Sigmoid colon (tissue), 7 donors: ENCODE data around the gene NYNRIN. TPM values are rescaled to one million over a fixed set of nuclear protein-coding genes. Genes with fewer than 3 reads are reported as not detected.

Experiments
- DNase-seq: peaks from one replicate; pipeline ENCODE4 v3.0.0-alpha.2; 2019
- H3K27ac ChIP-seq, 4 donors: fragments of 200-600 bp; sonication (generic); one replicate each; pipeline ENCODE4 v1.5.1; 2016 to 2019; ENCODE audit warnings: mild to moderate bottlenecking in 1 of 4
- H3K27me3 ChIP-seq, 3 donors: fragments of 200-600 bp; sonication (generic); one replicate each; pipeline ENCODE4 v1.5.1; 2019; ENCODE audit warnings: mild to moderate bottlenecking in 1 of 3
- H3K36me3 ChIP-seq, 4 donors: fragments of 200-600 bp; sonication (generic); one replicate each; pipeline ENCODE4 v1.5.1; 2016 to 2019
- H3K4me1 ChIP-seq, 4 donors: fragments of 200-600 bp; sonication (generic); one replicate each; pipeline ENCODE4 v1.5.1; 2017 to 2019
- H3K4me3 ChIP-seq, 4 donors: fragments of 200-600 bp; sonication (generic); one replicate each; pipeline ENCODE4 v1.5.1; 2017 to 2019; ENCODE audit warnings: mild to moderate bottlenecking in 2 of 4, moderate library complexity in 1 of 4
- H3K9me3 ChIP-seq, 4 donors: fragments of 200-600 bp in 3 of 4; sonication (generic) in 3 of 4; one replicate each; pipeline versions ENCODE4 v1.5.1 to v1.6.1; 2013 to 2019
- CTCF ChIP-seq, 4 experiments: fragments of 450-650 bp in 3 of 4; fragments of 200-600 bp in 1 of 4; IDR thresholded peaks; one replicate each; pipeline ENCODE4 v1.5.1; 2016 to 2019; ENCODE audit warnings: antibody characterized with exemption in 4 of 4, mild to moderate bottlenecking in 3 of 4, moderate library complexity in 2 of 4
- EP300 ChIP-seq, 4 donors: sonication (generic); formaldehyde crosslinking; IDR thresholded peaks; one replicate each; pipeline ENCODE4 v1.6.1; 2017; ENCODE audit warnings: antibody characterized with exemption in 4 of 4
- POLR2A ChIP-seq, 2 donors: fragments of 450-650 bp; IDR thresholded peaks; one replicate each; pipeline ENCODE4 v1.6.1; 2016; ENCODE audit warnings: antibody characterized with exemption in 2 of 2, mild to moderate bottlenecking in 2 of 2, moderate library complexity in 2 of 2
- POLR2AphosphoS5 ChIP-seq, 4 donors: sonication (generic); formaldehyde crosslinking; IDR thresholded peaks; one replicate each; pipeline ENCODE4 v1.6.1; 2017; ENCODE audit warnings: antibody characterized with exemption in 4 of 4
- WGBS, 2 donors: extraction: QIAGEN DNeasy Blood & Tissue Kit; methylation state at CpG; one replicate each; pipeline ENCODE4 v1.1.7; 2013; 5-methylcytosine and 5-hydroxymethylcytosine counted together
- intact Hi-C: fragments of 100-400 bp; cut with DNase I; formaldehyde crosslinking; loops from one replicate; pipeline ENCODE4 v1.15.1; 2023
- polyA plus RNA-seq, 3 donors: library from polyadenylated mRNA; stranded (reverse); fragments of 200-250 nt; gene quantifications; one replicate each; pipeline ENCODE4 v1.2.3, GENCODE V29; 2013
- total RNA-seq, 4 donors: library from RNA; depleted of rRNA; stranded (reverse); fragments of >200 nt; gene quantifications; one replicate each; pipeline ENCODE4 v1.1.0, GENCODE V29; 2016
- donor health status: healthy with polysubstance abuse.
- donor health status: Bipolar disorder and iron deficiency.
- donor health status: healthy.

The NYNRIN gene
- total and polyA plus RNA-seq, 7 donors: 0.60 to 17.4 (median 6.8) TPM

- Histone ChIP-seq H3K36me3 (peaks cover 10 to 37% (median 22%) of the 10 kb centered on the region in 4 donors), H3K27me3 (no peaks in the 10 kb centered on the region), H3K4me3 (no peak overlapping the region), H3K4me1 (peaks cover 0 to 10% (median 5%) of the 10 kb centered on the region in 4 donors), H3K27ac (no peak overlapping the region), H3K9me3 (no peaks in the 10 kb centered on the region)
- no peak for DNase-seq
- WGBS, 2 donors: 89 to 92% methylated on average over 3 of the region's 3 CpGs
- TF ChIP-seq POLR2A (IDR thresholded peaks at IDR 0.05) (no peak), POLR2AphosphoS5 (IDR thresholded peaks at IDR 0.05) (peak in 1 of 4 donors; percentile 3), CTCF (IDR thresholded peaks at IDR 0.05) (no peak), EP300 (IDR thresholded peaks at IDR 0.05) (no peak)
- intact Hi-C loops: no loop called here
Measured at GRCh38 chr14:24378327-24378726, 20.5 kb upstream of the NYNRIN start.

- no peaks in the 10 kb centered on the region for H3K27me3 ChIP-seq
- H3K4me3 ChIP-seq: no peak overlapping the region
- intact Hi-C loops: no loop called here
- H3K4me1 ChIP-seq: peaks cover 0 to 10% (median 5%) of the 10 kb centered on the region in 4 donors
- peaks cover under 1 to 28% (median 13%) of the 10 kb centered on the region in 4 donors for H3K36me3 ChIP-seq
- no peak for DNase-seq
- H3K27ac ChIP-seq: no peak overlapping the region
- TF ChIP-seq EP300 (IDR thresholded peaks at IDR 0.05) (no peak), POLR2A (IDR thresholded peaks at IDR 0.05) (no peak), CTCF (IDR thresholded peaks at IDR 0.05) (no peak), POLR2AphosphoS5 (IDR thresholded peaks at IDR 0.05) (no peak)
- H3K9me3 ChIP-seq: no peaks in the 10 kb centered on the region
- WGBS, 2 donors: 79 to 87% methylated on average over 7 of the region's 7 CpGs
Measured at GRCh38 chr14:24378981-24379906, 19.6 kb upstream of the NYNRIN start.

- intact Hi-C loops: no loop called here
- DNase-seq: no peak
- WGBS, 2 donors: 73 to 84% methylated on average over 15 of the region's 15 CpGs
- peaks cover 0 to 19% (median 4%) of the 10 kb centered on the region in 4 donors for H3K36me3 ChIP-seq
- H3K4me3 ChIP-seq: no peak overlapping the region
- H3K4me1 ChIP-seq: peaks cover 0 to 10% (median 5%) of the 10 kb centered on the region in 4 donors
- H3K27me3 ChIP-seq: no peaks in the 10 kb centered on the region
- no peaks in the 10 kb centered on the region for H3K9me3 ChIP-seq
- no peak overlapping the region for H3K27ac ChIP-seq
- no peak for TF ChIP-seq POLR2A (IDR thresholded peaks at IDR 0.05)
- TF ChIP-seq POLR2AphosphoS5 (IDR thresholded peaks at IDR 0.05): peak in 1 of 4 donors; percentile 4
Measured at GRCh38 chr14:24379907-24380730, 18.7 kb upstream of the NYNRIN start.

- Histone ChIP-seq H3K27ac (no peak overlapping the region), H3K36me3 (peaks cover 0 to 5% (median under 1%) of the 10 kb centered on the region in 4 donors), H3K9me3 (no peaks in the 10 kb centered on the region), H3K4me1 (peaks cover 0 to 10% (median 3%) of the 10 kb centered on the region in 4 donors), H3K4me3 (no peak overlapping the region), H3K27me3 (no peaks in the 10 kb centered on the region)
- DNase-seq: no peak
- TF ChIP-seq CTCF (IDR thresholded peaks at IDR 0.05) (no peak), POLR2AphosphoS5 (IDR thresholded peaks at IDR 0.05) (no peak), POLR2A (IDR thresholded peaks at IDR 0.05) (no peak), EP300 (IDR thresholded peaks at IDR 0.05) (no peak)
- intact Hi-C loops: no loop called here
- 88 to 90% methylated on average over 8 of the region's 8 CpGs for WGBS, 2 donors
Measured at GRCh38 chr14:24381363-24382063, 17.3 kb upstream of the NYNRIN start.
